ENCODE results near the gene MERTK.
"Not testable (repeated sequence)": the region's sequence is repeated elsewhere in the genome, so short reads cannot be mapped to it uniquely, and the experiment has no call there.

The MERTK gene

GRCh38 chr2:112048887-112049286 is 150.5 kb downstream of the MERTK start:
- DNase-seq = peak; percentile 80

GRCh38 chr2:112050316-112050715 is 151.9 kb downstream of the MERTK start:
- DNase-seq = no peak

GRCh38 chr2:112053917-112054846 is 155.8 kb downstream of the MERTK start:
- DNase-seq = peak; percentile 99

- peak; percentile 93 for DNase-seq
Measured at GRCh38 chr2:112054847-112055729, 156.7 kb downstream of the MERTK start, which contains the start of gene TMEM87B. TSS of gene TMEM87B (plus strand) at chr2:112055269. CDS start at chr2:112055592, 323 bp downstream.

- DNase-seq = peak; percentile 48
Measured at GRCh38 chr2:112055730-112056625, 157.6 kb downstream of the MERTK start.

GRCh38 chr2:112056626-112056987 is 158.2 kb downstream of the MERTK start:
- no peak for DNase-seq

- DNase-seq = no peak
Measured at GRCh38 chr2:112059671-112060070, 161.3 kb downstream of the MERTK start.

GRCh38 chr2:112061299-112061698 is 162.9 kb downstream of the MERTK start:
- DNase-seq = no peak

GRCh38 chr2:112061840-112062239 is 163.4 kb downstream of the MERTK start:
- no peak for DNase-seq

- no peak for DNase-seq
Measured at GRCh38 chr2:112062894-112063293, 164.5 kb downstream of the MERTK start.

- DNase-seq = no peak
Measured at GRCh38 chr2:112065486-112065885, 167.1 kb downstream of the MERTK start.

GRCh38 chr2:112065966-112066365 is 167.6 kb downstream of the MERTK start:
- no peak for DNase-seq

- DNase-seq = not testable (repeated sequence)
Measured at GRCh38 chr2:112069794-112070193, 171.4 kb downstream of the MERTK start.

GRCh38 chr2:112073875-112074274 is 175.5 kb downstream of the MERTK start:
- no peak for DNase-seq

- no peak for DNase-seq
Measured at GRCh38 chr2:112074506-112074905, 176.1 kb downstream of the MERTK start.

- no peak for DNase-seq
Measured at GRCh38 chr2:112075490-112076260, 177.3 kb downstream of the MERTK start.

- no peak for DNase-seq
Measured at GRCh38 chr2:112077814-112078213, 179.4 kb downstream of the MERTK start.

All from DMS79 treated with DMSO at 0.1 percent for 48 hours (cell line).